ENCODE data around the gene MS4A14.
"Not testable (repeated sequence)": the region's sequence is repeated elsewhere in the genome, so short reads cannot be mapped to it uniquely, and the experiment has no call there.

The MS4A14 gene

DNA sequence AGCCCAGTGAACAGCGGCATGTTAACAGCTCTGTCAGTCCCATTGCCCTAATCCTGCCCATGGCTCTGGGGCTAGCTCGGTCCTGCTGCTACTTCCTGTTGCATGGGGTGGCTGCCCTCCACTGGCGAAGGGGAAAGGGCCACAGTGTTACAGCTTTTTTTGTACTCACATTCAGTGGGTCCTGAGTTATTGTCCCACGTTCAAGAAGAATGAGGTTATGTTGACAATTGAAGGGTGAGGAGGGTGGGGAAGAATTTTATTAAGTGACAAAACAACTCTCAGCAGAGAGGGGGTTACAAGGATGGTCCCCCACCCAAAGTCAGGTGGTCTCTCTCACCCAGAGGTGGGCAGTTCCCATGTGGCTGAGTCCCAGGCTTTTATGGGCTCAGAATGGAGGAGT is 35.6 kb upstream of the MS4A14 start:
- no peak for DNase-seq (ENCODE audit: extremely low read depth, insufficient read length)
- Histone ChIP-seq H3K4me3 (replicated peaks; ENCODE audit: low read depth, low read length) (no peak overlapping the region), H3K27me3 (replicated peaks; ENCODE audit: control insufficient read depth, insufficient read depth, low read length) (no peaks in the 10 kb centered on the region), H3K36me3 (ENCODE audit: control insufficient read depth, insufficient read depth, low read length) (no peaks in the 10 kb centered on the region)
- TF ChIP-seq, protein P1, sequence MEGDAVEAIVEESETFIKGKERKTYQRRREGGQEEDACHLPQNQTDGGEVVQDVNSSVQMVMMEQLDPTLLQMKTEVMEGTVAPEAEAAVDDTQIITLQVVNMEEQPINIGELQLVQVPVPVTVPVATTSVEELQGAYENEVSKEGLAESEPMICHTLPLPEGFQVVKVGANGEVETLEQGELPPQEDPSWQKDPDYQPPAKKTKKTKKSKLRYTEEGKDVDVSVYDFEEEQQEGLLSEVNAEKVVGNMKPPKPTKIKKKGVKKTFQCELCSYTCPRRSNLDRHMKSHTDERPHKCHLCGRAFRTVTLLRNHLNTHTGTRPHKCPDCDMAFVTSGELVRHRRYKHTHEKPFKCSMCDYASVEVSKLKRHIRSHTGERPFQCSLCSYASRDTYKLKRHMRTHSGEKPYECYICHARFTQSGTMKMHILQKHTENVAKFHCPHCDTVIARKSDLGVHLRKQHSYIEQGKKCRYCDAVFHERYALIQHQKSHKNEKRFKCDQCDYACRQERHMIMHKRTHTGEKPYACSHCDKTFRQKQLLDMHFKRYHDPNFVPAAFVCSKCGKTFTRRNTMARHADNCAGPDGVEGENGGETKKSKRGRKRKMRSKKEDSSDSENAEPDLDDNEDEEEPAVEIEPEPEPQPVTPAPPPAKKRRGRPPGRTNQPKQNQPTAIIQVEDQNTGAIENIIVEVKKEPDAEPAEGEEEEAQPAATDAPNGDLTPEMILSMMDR (IDR thresholded peaks at IDR 0.05; ENCODE audit: insufficient read depth, low read length, poor library complexity, severe bottlenecking) = no peak

DNA sequence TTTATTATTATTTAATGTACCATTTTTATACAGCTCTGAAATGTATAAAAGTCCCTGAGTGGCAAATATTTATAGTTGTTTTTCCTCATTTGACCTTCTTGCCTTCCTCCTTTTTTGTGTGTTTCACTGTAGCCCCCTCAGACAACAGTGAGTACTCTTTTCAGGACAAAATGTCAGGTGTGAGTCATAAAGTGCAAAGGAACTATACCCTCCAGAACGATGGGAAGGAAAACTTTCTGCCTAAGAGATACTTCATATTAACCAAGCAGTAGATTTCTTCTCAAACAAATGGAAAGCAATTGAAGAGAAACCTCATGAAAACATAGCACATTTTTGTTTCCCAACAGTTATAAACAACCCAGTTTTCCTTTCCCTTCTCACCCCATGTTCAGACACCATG is 34.0 kb upstream of the MS4A14 start:
- TF ChIP-seq, protein P1 (IDR thresholded peaks at IDR 0.05; ENCODE audit: insufficient read depth, low read length, poor library complexity, severe bottlenecking) = no peak
- no peaks in the 10 kb centered on the region for H3K36me3 ChIP-seq (ENCODE audit: control insufficient read depth, insufficient read depth, low read length)
- DNase-seq (ENCODE audit: extremely low read depth, insufficient read length) = no peak
- no peak overlapping the region for H3K4me3 ChIP-seq (replicated peaks; ENCODE audit: low read depth, low read length)
- no peaks in the 10 kb centered on the region for H3K27me3 ChIP-seq (replicated peaks; ENCODE audit: control insufficient read depth, insufficient read depth, low read length)

DNA sequence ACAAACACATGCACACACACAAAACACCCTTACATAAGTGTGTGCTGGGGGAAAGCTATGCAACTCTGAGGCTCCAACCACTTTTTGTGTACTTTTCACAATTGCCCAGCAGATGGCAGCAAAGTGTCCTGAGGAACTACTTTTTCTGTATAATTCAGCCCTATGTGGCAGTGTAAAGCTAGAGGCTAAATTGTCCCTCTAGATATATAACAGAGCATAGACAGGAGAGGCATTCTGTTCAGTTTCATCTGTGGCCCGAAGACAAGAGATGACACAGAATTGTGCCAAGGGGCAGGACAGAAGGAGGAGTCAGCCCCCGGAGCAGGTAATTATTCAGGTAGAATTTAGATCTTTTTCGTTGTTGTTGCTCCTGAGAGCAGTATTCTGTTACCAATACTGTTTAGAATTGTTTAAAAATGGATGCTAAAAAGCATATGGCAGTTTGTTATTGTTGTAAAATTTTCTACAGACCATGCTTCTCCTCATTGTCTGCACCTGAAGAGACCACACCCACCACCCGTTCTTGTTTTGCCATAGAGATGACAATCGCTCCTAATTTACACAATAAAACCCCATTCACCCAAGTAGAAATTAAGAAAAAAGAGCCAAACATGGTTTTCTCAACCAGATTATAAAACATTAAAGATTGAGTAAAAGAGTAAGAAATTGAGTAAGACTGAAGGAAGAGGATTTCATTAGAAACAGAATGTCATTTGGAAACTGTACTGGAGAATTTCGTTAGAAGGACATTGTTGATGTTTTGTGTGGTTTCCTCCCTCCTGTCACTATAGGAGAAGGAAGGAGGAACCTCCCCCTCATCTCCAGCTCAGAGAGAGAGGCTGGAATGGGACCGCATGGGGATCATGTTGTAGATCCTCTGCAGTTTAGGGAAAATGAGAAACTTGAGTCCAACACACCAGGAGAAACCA is 32.5 kb upstream of the MS4A14 start:
- no peaks in the 10 kb centered on the region for H3K36me3 ChIP-seq (ENCODE audit: control insufficient read depth, insufficient read depth, low read length)
- peak overlapping the region; percentile 37; the same call in 1 of the 2 replicates for H3K4me3 ChIP-seq (replicated peaks; ENCODE audit: low read depth, low read length)
- no peaks in the 10 kb centered on the region for H3K27me3 ChIP-seq (replicated peaks; ENCODE audit: control insufficient read depth, insufficient read depth, low read length)
- TF ChIP-seq, protein P1 (IDR thresholded peaks at IDR 0.05; ENCODE audit: insufficient read depth, low read length, poor library complexity, severe bottlenecking) = peak; percentile 60
- peak; percentile 46 for DNase-seq (ENCODE audit: extremely low read depth, insufficient read length)

DNA sequence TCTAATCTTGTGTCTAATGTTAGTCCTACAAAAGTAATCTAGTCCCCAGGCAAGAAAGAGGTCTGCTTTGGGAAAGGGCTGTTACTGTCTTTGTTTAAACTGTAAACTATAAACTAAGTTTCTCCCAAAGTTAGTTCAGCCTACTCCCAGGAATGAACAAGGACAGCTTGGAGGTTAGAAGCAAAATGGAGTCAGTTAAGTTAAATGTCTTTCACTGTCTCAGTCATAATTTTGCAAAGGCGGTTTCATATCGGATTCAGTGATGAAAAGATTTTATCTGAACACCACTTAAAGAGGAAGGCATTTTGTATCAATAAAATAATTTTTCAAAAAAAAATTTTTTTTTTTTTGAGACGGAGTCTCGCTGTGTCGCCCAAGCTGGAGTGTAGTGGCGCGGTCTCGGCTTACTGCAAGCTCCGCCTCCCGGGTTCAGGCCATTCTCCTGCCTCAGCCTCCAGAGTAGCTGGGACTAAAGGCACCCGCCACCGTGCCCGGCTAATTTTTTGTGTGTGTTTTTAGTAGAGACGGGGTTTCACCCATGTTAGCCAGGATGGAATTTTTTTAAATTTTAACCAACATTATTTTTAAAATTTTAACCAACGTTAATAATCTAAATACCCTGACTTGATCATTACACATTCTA is 29.9 kb upstream of the MS4A14 start:
- H3K36me3 ChIP-seq (ENCODE audit: control insufficient read depth, insufficient read depth, low read length); H3K4me3 ChIP-seq (replicated peaks; ENCODE audit: low read depth, low read length); H3K27me3 ChIP-seq (replicated peaks; ENCODE audit: control insufficient read depth, insufficient read depth, low read length); DNase-seq (ENCODE audit: extremely low read depth, insufficient read length): not testable (repeated sequence)

DNA sequence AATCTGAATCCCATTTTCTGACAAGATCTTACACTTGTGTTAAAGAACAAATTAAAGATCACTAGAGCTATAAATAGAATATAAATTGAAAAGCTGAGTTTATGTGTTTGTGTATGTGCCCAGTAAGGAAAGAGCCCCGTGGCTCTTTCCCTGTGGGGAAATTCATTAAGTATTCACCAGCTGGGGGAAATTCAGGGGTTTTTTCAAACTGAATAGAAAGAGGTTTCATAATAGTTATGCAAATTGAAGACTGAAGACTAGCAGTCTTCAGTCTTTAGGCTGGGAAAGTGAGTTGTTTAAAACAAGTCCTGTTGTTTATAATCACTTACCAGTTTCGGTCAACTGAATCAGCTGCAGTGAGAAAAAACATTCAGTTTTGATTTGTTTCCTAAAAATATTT is 29.2 kb upstream of the MS4A14 start:
- TF ChIP-seq, protein P1 (IDR thresholded peaks at IDR 0.05; ENCODE audit: insufficient read depth, low read length, poor library complexity, severe bottlenecking) = no peak
- Histone ChIP-seq H3K4me3 (replicated peaks; ENCODE audit: low read depth, low read length) (no peak overlapping the region), H3K36me3 (ENCODE audit: control insufficient read depth, insufficient read depth, low read length) (no peaks in the 10 kb centered on the region), H3K27me3 (replicated peaks; ENCODE audit: control insufficient read depth, insufficient read depth, low read length) (no peaks in the 10 kb centered on the region)
- DNase-seq (ENCODE audit: extremely low read depth, insufficient read length) = peak; percentile 48

DNA sequence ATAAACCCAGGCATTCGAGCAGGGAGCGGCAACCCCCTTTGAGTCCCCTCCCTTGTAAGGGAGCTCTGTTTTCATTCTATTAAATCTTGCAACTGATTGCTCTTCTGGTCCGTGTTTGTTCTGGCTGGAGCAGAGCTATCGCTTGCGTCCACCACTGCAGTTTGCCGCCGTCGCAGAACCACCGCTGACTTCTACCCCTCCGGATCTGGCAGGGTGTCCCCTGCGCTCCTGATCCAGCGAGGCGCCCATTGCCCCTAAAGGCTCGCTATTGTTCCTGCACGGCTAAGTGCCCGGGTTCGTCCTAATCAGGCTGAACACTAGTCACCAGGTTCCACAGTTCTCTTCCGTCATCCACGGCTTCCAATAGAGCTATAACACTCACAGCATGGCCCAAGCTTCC is 28.4 kb upstream of the MS4A14 start:
- Histone ChIP-seq H3K4me3 (replicated peaks; ENCODE audit: low read depth, low read length) (no peak overlapping the region), H3K27me3 (replicated peaks; ENCODE audit: control insufficient read depth, insufficient read depth, low read length) (no peaks in the 10 kb centered on the region), H3K36me3 (ENCODE audit: control insufficient read depth, insufficient read depth, low read length) (no peaks in the 10 kb centered on the region)
- TF ChIP-seq, protein P1 (IDR thresholded peaks at IDR 0.05; ENCODE audit: insufficient read depth, low read length, poor library complexity, severe bottlenecking) = no peak
- no peak for DNase-seq (ENCODE audit: extremely low read depth, insufficient read length)

Measured in GM06990 (cell line).